ENCODE results near the gene FAM180A.

The FAM180A gene

GRCh38 chr7:135768467-135768866, 19.9 kb upstream of the FAM180A start:
- no peak for TF ChIP-seq SPI1 (IDR thresholded peaks at IDR 0.05; ENCODE audit: borderline replicate concordance, low read depth)
- TF ChIP-seq REST (IDR thresholded peaks at IDR 0.05; ENCODE audit: insufficient replicate concordance, low read depth): no peak
- TF ChIP-seq GABPA (IDR thresholded peaks at IDR 0.05; ENCODE audit: low read depth): no peak
- TF ChIP-seq POLR2AphosphoS5 (IDR thresholded peaks at IDR 0.05; ENCODE audit: low read depth): no peak
- TF ChIP-seq CTCF (IDR thresholded peaks at IDR 0.05; ENCODE audit: insufficient read depth, low read length): no peak
- no peak for DNase-seq (ENCODE audit: low read depth in 1 of 2, low spot score in 1 of 2)
- Histone ChIP-seq H3K4me3 (replicated peaks; ENCODE audit: insufficient read depth, low read length) (no peak overlapping the region), H3K27me3 (ENCODE audit: insufficient read depth, poor library complexity, severe bottlenecking) (no peaks in the 10 kb centered on the region), H3K27ac (replicated peaks) (no peak overlapping the region)

GRCh38 chr7:135768064-135768463, 19.5 kb upstream of the FAM180A start:
- H3K27me3 ChIP-seq (ENCODE audit: insufficient read depth, poor library complexity, severe bottlenecking): no peaks in the 10 kb centered on the region
- H3K27ac ChIP-seq (replicated peaks): no peak overlapping the region
- no peak for TF ChIP-seq CTCF (IDR thresholded peaks at IDR 0.05; ENCODE audit: insufficient read depth, low read length)
- TF ChIP-seq SPI1 (IDR thresholded peaks at IDR 0.05; ENCODE audit: borderline replicate concordance, low read depth): no peak
- no peak for TF ChIP-seq REST (IDR thresholded peaks at IDR 0.05; ENCODE audit: insufficient replicate concordance, low read depth)
- no peak for TF ChIP-seq POLR2AphosphoS5 (IDR thresholded peaks at IDR 0.05; ENCODE audit: low read depth)
- no peak for TF ChIP-seq GABPA (IDR thresholded peaks at IDR 0.05; ENCODE audit: low read depth)
- H3K4me3 ChIP-seq (replicated peaks; ENCODE audit: insufficient read depth, low read length): no peak overlapping the region
- DNase-seq (ENCODE audit: low read depth in 1 of 2, low spot score in 1 of 2): no peak

- Histone ChIP-seq H3K4me3 (replicated peaks; ENCODE audit: insufficient read depth, low read length) (no peak overlapping the region), H3K27ac (replicated peaks) (no peak overlapping the region), H3K27me3 (ENCODE audit: insufficient read depth, poor library complexity, severe bottlenecking) (no peaks in the 10 kb centered on the region)
- DNase-seq (ENCODE audit: low read depth in 1 of 2, low spot score in 1 of 2): no peak
- TF ChIP-seq SPI1 (IDR thresholded peaks at IDR 0.05; ENCODE audit: borderline replicate concordance, low read depth) (no peak), REST (IDR thresholded peaks at IDR 0.05; ENCODE audit: insufficient replicate concordance, low read depth) (no peak), POLR2AphosphoS5 (IDR thresholded peaks at IDR 0.05; ENCODE audit: low read depth) (no peak), GABPA (IDR thresholded peaks at IDR 0.05; ENCODE audit: low read depth) (no peak), CTCF (IDR thresholded peaks at IDR 0.05; ENCODE audit: insufficient read depth, low read length) (no peak)
These were observed 14.6 kb upstream of the FAM180A start for GRCh38 chr7:135763261-135763660.

All from HL-60 (cell line).